PC-9 (cell line): ENCODE data around the gene NADK2.

Experiments
- CTCF ChIP-seq: fragments of 200-600 bp; sonication (generic); conservative IDR thresholded peaks from 2 replicates; pipeline ENCODE4 v1.6.1; 2017; ENCODE audit warnings: mixed run types, antibody characterized with exemption, mild to moderate bottlenecking, moderate library complexity
- EZH2 ChIP-seq: fragments of 200-600 bp; sonication (generic); IDR thresholded peaks from 2 replicates; pipeline ENCODE4 v1.8.0; 2017; ENCODE audit warnings: antibody characterized with exemption, low read depth

GRCh38 chr5:36241631-36242533, at the start of gene NADK2:
- TF ChIP-seq CTCF, result peak; percentile 71
- no peak for TF ChIP-seq EZH2
